Kidney (tissue), 14 donors: ENCODE measurements around the gene OSBP2. TPM values are rescaled to one million over a fixed set of nuclear protein-coding genes. Genes with fewer than 3 reads are reported as not detected.
A peak's percentile ranks its signal among the peaks of the same experiment; 100 is the strongest.

Experiments
- DNase-seq, 5 donors: peaks; one replicate each; pipeline ENCODE4 v3.0.0-alpha.2; 2013 to 2020
- FAIRE-seq: peaks from 2 replicates; lab custom pipeline; 2012; peaks lifted over from hg19 to GRCh38; lab: Jason Lieb, UNC
- H3K27ac ChIP-seq, 2 donors: one replicate each; pipeline ENCODE4 v1.7.0; 2013; ENCODE audit warnings: low read depth in 2 of 2, low read length in 2 of 2, inconsistent platforms in 1 of 2
- H3K27me3 ChIP-seq: one replicate; pipeline ENCODE4 v1.7.1; 2013; ENCODE audit warnings: low read length, inconsistent platforms; ENCODE audit not compliant: control insufficient read depth, insufficient read depth
- H3K36me3 ChIP-seq, 3 donors: one replicate each; pipeline versions ENCODE4 v1.7.0 to v1.7.1; 2013; ENCODE audit warnings: low read length in 3 of 3, control low read depth in 1 of 3, inconsistent platforms in 1 of 3; ENCODE audit not compliant: insufficient read depth in 3 of 3, control insufficient read depth in 2 of 3
- H3K4me1 ChIP-seq, 3 donors: one replicate each; pipeline versions ENCODE4 v1.7.0 to v1.7.1; 2013; ENCODE audit warnings: low read length in 3 of 3, inconsistent platforms in 1 of 3, low read depth in 1 of 3; ENCODE audit not compliant: control insufficient read depth in 2 of 3, insufficient read depth in 2 of 3
- H3K4me3 ChIP-seq, 3 donors: one replicate each; pipeline versions ENCODE4 v1.7.0 to v1.8.1; 2013; ENCODE audit warnings: low read length in 3 of 3, control low read depth in 1 of 3, inconsistent platforms in 1 of 3
- H3K9ac ChIP-seq, 3 donors: one replicate each; pipeline versions ENCODE4 v1.7.0 to v1.7.1; 2013; ENCODE audit warnings: low read length in 3 of 3, control low read depth in 1 of 3, inconsistent platforms in 1 of 3
- H3K9me3 ChIP-seq, 3 donors: one replicate each; pipeline versions ENCODE4 v1.7.0 to v1.7.1; 2013; ENCODE audit warnings: low read length in 3 of 3, control low read depth in 1 of 3, inconsistent platforms in 1 of 3; ENCODE audit not compliant: control insufficient read depth in 2 of 3, insufficient read depth in 1 of 3
- intact Hi-C: fragments of 100-400 bp; cut with DNase I; formaldehyde crosslinking; loops from one replicate; pipeline ENCODE4 v1.11.1; 2022
- polyA plus RNA-seq: library from polyadenylated mRNA; stranded (reverse); fragments of 350-450 nt; fragmentation: Illumina TruSeq; extraction: RNeasy Lipid Tissue Mini Kit (QIAGEN cat#74804); gene quantifications from one replicate; pipeline ENCODE4 v1.2.3, GENCODE V29; 2014; ENCODE audit warnings: low read depth, low replicate concordance; ENCODE audit not compliant: insufficient read depth
- total RNA-seq: library from RNA; stranded (reverse); fragmentation: NEBNext Ultra II Directional; extraction: Animal tissue kit (Norgen Biotek cat#: 25700); gene quantifications from one replicate; pipeline ENCODE4 v1.2.1, GENCODE V29; 2021
- TF ChIP-seq, protein P1 (sequence below): IDR thresholded peaks from 3 replicates; pipeline ENCODE4 v1.5.1; 2012; ENCODE audit warnings: mild to moderate bottlenecking, moderate library complexity, borderline replicate concordance; ENCODE audit not compliant: insufficient read depth; ENCODE audit errors: extremely low read depth
- donor health status: control.
- donor health status: control.
- donor health status: control.
- donor health status: control.
- donor health status: control.
- donor health status: DM: yes; HTN: yes; CAD: no.
- donor health status: Normal renal cell carcinoma (clear cell type).

The OSBP2 gene
- total and polyA plus RNA-seq, 2 donors from 2014 or later: 3.4 to 4.0 TPM

DNA sequence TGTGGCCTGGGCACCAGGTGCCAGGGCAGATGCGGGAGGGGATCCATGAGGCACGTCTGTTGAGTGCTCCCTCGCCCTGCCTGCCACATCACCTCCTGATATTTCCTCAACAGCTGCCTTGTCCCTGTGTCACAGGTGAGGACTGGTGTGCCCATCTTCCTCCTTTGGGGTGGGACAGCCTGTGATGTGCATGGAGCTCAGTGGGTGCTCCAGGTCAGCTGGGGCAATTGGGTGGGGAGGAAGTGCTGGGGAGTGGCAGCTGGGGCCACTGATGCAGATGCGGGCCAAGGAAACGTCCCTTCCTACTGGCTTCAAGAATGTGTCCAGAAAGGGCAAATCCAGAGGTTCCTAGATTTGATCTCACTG is 190.3 kb downstream of the OSBP2 start:
- H3K36me3 ChIP-seq: peaks cover 0 to 2% (median 0%) of the 10 kb centered on the region in 3 donors
- intact Hi-C loops: no loop called here
- no peak overlapping the region for H3K4me3 ChIP-seq
- no peaks in the 10 kb centered on the region for H3K9me3 ChIP-seq
- DNase-seq (peak in 1 of 5 donors; percentile 2), FAIRE-seq (no peak)
- H3K27ac ChIP-seq: no peak overlapping the region
- H3K4me1 ChIP-seq: peaks cover 0 to 7% (median 0%) of the 10 kb centered on the region in 3 donors
- TF ChIP-seq, protein P1, sequence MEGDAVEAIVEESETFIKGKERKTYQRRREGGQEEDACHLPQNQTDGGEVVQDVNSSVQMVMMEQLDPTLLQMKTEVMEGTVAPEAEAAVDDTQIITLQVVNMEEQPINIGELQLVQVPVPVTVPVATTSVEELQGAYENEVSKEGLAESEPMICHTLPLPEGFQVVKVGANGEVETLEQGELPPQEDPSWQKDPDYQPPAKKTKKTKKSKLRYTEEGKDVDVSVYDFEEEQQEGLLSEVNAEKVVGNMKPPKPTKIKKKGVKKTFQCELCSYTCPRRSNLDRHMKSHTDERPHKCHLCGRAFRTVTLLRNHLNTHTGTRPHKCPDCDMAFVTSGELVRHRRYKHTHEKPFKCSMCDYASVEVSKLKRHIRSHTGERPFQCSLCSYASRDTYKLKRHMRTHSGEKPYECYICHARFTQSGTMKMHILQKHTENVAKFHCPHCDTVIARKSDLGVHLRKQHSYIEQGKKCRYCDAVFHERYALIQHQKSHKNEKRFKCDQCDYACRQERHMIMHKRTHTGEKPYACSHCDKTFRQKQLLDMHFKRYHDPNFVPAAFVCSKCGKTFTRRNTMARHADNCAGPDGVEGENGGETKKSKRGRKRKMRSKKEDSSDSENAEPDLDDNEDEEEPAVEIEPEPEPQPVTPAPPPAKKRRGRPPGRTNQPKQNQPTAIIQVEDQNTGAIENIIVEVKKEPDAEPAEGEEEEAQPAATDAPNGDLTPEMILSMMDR: no peak
- H3K27me3 ChIP-seq: no peaks in the 10 kb centered on the region
- H3K9ac ChIP-seq: no peak overlapping the region

DNA sequence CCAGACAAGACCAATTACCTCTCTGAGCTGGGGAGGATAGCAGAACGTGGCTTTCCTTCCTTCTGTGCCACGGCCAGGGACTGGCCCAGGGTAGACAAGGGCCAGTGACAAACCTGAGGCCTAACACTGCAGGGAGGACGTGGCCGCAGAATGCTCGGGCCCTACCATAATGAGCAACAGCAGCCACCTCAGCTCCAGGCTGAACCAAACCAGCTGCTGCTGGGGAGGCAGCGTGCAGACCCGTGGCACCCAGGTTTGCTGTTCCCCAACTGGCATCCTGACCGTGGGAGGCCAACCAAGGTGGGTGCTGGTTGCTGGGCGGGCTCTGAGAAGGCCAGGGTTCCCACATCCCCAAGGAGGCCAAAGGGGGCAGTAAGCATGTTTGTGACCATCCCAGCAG is 190.9 kb downstream of the OSBP2 start:
- Histone ChIP-seq H3K9ac (no peak overlapping the region), H3K27ac (no peak overlapping the region), H3K9me3 (no peaks in the 10 kb centered on the region), H3K4me3 (no peak overlapping the region), H3K27me3 (no peaks in the 10 kb centered on the region), H3K36me3 (peaks cover 0 to 2% (median 0%) of the 10 kb centered on the region in 3 donors), H3K4me1 (peaks cover 0 to 7% (median 0%) of the 10 kb centered on the region in 3 donors)
- TF ChIP-seq, protein P1: no peak
- intact Hi-C loops: no loop called here
- FAIRE-seq (no peak), DNase-seq (peak in 2 of 5 donors; percentile 9 to 54)

DNA sequence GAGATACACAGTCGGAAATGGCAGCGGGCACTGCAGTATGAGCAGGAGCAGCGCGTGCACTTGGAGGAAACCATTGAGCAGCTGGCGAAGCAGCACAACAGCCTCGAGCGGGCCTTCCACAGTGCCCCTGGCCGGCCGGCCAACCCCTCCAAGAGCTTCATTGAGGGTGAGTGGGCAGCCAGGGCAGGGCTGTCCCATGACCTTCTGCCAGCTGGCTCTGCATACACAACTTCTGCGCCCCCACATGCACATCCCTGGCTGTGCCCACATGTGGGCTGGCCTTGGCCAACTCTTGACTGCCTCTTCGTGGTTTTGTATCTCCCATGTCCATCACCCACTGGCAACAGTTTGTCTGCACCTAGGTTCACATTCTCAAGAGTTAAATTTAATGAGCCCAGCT is 192.8 kb downstream of the OSBP2 start:
- Histone ChIP-seq H3K9me3 (no peaks in the 10 kb centered on the region), H3K36me3 (peaks cover 0 to 2% (median 0%) of the 10 kb centered on the region in 3 donors), H3K9ac (no peak overlapping the region), H3K4me3 (no peak overlapping the region), H3K27ac (no peak overlapping the region), H3K4me1 (peaks cover 0 to 2% (median 0%) of the 10 kb centered on the region in 3 donors), H3K27me3 (no peaks in the 10 kb centered on the region)
- TF ChIP-seq, protein P1: no peak
- FAIRE-seq: no peak
- intact Hi-C loops: no loop called here
- peak in 1 of 5 donors; percentile 59 for DNase-seq

DNA sequence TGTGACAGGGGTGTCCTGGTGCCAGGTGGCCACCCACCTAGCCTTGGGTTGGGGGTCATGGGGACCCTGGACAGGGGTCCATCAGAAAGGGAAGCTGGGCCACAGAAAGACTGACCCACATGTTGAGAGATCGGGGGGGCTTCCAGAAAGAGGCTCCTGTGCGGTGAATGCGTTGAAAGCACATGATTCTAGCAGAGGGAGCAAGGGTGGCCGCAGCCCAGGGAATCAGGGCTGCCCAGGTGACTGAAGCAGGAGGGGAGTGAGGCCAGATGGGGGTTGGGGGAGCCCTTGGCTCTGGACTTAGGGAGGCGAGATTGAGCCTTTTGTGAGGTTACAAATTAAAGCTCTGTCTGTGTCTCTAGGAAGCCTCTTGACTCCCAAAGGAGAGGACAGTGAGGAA is 193.2 kb downstream of the OSBP2 start:
- H3K27ac ChIP-seq: no peak overlapping the region
- TF ChIP-seq, protein P1: no peak
- H3K9ac ChIP-seq: no peak overlapping the region
- FAIRE-seq (no peak), DNase-seq (peak in 1 of 5 donors; percentile 33)
- peaks cover 0 to 3% (median 2%) of the 10 kb centered on the region in 3 donors for H3K36me3 ChIP-seq
- H3K9me3 ChIP-seq: no peaks in the 10 kb centered on the region
- intact Hi-C loops: no loop called here
- H3K4me3 ChIP-seq: no peak overlapping the region
- H3K4me1 ChIP-seq: peaks cover 0 to 2% (median 0%) of the 10 kb centered on the region in 3 donors
- no peaks in the 10 kb centered on the region for H3K27me3 ChIP-seq
